Subcutaneous abdominal adipose tissue (tissue), 5 donors: ENCODE data around the gene RPUSD2.

Source experiments
- H3K27ac ChIP-seq: one replicate; pipeline ENCODE4 v1.7.0; 2013; ENCODE audit warnings: low read depth, mild to moderate bottlenecking, inconsistent platforms, low read length, moderate library complexity
- H3K27me3 ChIP-seq, 5 donors: one replicate each; pipeline ENCODE4 v1.7.0; 2013; ENCODE audit warnings: low read length in 5 of 5, inconsistent platforms in 1 of 5; ENCODE audit not compliant: control insufficient read depth in 5 of 5, insufficient read depth in 4 of 5
- H3K36me3 ChIP-seq, 5 donors: one replicate each; pipeline ENCODE4 v1.7.0; 2013; ENCODE audit warnings: low read length in 5 of 5; ENCODE audit not compliant: control insufficient read depth in 5 of 5, insufficient read depth in 5 of 5
- H3K4me1 ChIP-seq, 5 donors: one replicate each; pipeline ENCODE4 v1.7.0; 2013; ENCODE audit warnings: low read length in 5 of 5, mild to moderate bottlenecking in 3 of 5, moderate library complexity in 1 of 5; ENCODE audit not compliant: control insufficient read depth in 5 of 5, insufficient read depth in 5 of 5
- H3K4me3 ChIP-seq, 5 donors: one replicate each; pipeline ENCODE4 v1.7.0; 2013; ENCODE audit warnings: low read length in 5 of 5, low read depth in 1 of 5
- H3K9ac ChIP-seq, 5 donors: one replicate each; pipeline ENCODE4 v1.7.0; 2013; ENCODE audit warnings: low read length in 5 of 5, mild to moderate bottlenecking in 4 of 5, moderate library complexity in 3 of 5
- H3K9me3 ChIP-seq, 5 donors: one replicate each; pipeline ENCODE4 v1.7.0; 2013; ENCODE audit warnings: low read length in 5 of 5; ENCODE audit not compliant: control insufficient read depth in 5 of 5
- donor health status: healthy.
- donor health status: healthy.
- donor health status: healthy.
- donor health status: healthy.
- donor health status: healthy.

RPUSD2 gene

GRCh38 chr15:40600956-40601355, 31.9 kb downstream of the RPUSD2 start:
- H3K9ac ChIP-seq, result no peak overlapping the region
- H3K4me3 ChIP-seq, result no peak overlapping the region
- H3K27me3 ChIP-seq, result no peaks in the 10 kb centered on the region
- no peak overlapping the region for H3K27ac ChIP-seq
- H3K4me1 ChIP-seq, result no peaks in the 10 kb centered on the region
- no peaks in the 10 kb centered on the region for H3K9me3 ChIP-seq
- no peaks in the 10 kb centered on the region for H3K36me3 ChIP-seq

GRCh38 chr15:40603935-40604334, 34.8 kb downstream of the RPUSD2 start:
- H3K27me3 ChIP-seq, result no peaks in the 10 kb centered on the region
- H3K4me1 ChIP-seq, result no peaks in the 10 kb centered on the region
- H3K4me3 ChIP-seq, result no peak overlapping the region
- H3K36me3 ChIP-seq, result no peaks in the 10 kb centered on the region
- H3K9me3 ChIP-seq, result no peaks in the 10 kb centered on the region
- no peak overlapping the region for H3K27ac ChIP-seq
- H3K9ac ChIP-seq, result no peak overlapping the region

DNA sequence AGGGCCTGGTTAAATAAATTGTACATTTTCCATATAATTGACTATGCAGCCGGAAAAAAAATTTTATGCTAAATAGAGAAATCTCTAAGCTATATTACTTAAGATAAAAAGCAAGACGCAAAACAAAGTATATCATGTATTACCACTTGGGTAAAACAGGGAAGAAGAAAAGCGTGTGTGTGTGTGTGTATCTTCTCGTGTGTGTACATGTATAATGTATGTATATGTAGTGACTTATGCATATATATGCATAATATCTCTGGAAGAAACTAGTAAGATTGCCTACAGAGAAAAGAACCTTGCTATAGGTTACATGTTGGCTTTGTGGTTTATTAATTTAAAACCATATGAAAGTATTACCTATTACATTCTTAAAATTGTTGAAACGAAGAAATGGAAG, 44.0 kb downstream of the RPUSD2 start:
- Histone ChIP-seq H3K27me3 (no peaks in the 10 kb centered on the region), H3K9me3 (no peaks in the 10 kb centered on the region), H3K36me3 (no peaks in the 10 kb centered on the region), H3K9ac (no peak overlapping the region), H3K4me3 (no peak overlapping the region), H3K4me1 (no peaks in the 10 kb centered on the region), H3K27ac (no peak overlapping the region)

- Histone ChIP-seq H3K27ac (no peak overlapping the region), H3K4me3 (no peak overlapping the region), H3K27me3 (no peaks in the 10 kb centered on the region), H3K4me1 (no peaks in the 10 kb centered on the region), H3K9ac (no peak overlapping the region), H3K36me3 (no peaks in the 10 kb centered on the region), H3K9me3 (no peaks in the 10 kb centered on the region)
Measured at GRCh38 chr15:40618023-40618422, 48.9 kb downstream of the RPUSD2 start.

DNA sequence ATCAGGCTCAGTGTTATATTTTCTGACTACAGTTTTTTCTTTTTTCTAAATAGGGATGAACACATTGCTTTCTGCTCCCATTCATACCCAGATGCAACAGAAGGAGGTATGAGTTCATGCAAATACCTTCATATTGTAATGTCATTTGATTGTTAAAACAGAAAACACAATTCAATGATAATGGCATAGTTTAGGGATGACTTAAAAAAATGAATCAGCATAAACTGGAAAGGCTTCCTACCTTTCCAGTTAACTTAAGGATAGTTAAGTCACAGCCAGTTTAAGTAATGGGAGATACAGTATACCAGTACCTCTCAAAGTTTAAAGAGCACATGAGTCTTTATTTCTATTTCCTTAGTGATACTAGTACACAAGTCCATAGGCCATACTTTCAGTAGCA, 49.8 kb downstream of the RPUSD2 start:
- Histone ChIP-seq H3K27me3 (no peaks in the 10 kb centered on the region), H3K9me3 (no peaks in the 10 kb centered on the region), H3K9ac (no peak overlapping the region), H3K27ac (no peak overlapping the region), H3K4me1 (no peaks in the 10 kb centered on the region), H3K36me3 (no peaks in the 10 kb centered on the region), H3K4me3 (no peak overlapping the region)

GRCh38 chr15:40623361-40623760, 54.3 kb downstream of the RPUSD2 start:
- H3K4me1 ChIP-seq, result peaks cover 0 to 5% (median 0%) of the 10 kb centered on the region in 5 donors
- H3K27ac ChIP-seq, result no peak overlapping the region
- no peak overlapping the region for H3K9ac ChIP-seq
- H3K36me3 ChIP-seq, result no peaks in the 10 kb centered on the region
- no peaks in the 10 kb centered on the region for H3K9me3 ChIP-seq
- no peak overlapping the region for H3K4me3 ChIP-seq
- H3K27me3 ChIP-seq, result no peaks in the 10 kb centered on the region
